HepG2 (cell line): ENCODE data around the gene IKZF2.

Source experiments
- ETV6 ChIP-seq: sonication (generic); formaldehyde crosslinking; conservative IDR thresholded peaks from 2 replicates; pipeline ENCODE4 v1.4.0; 2020; ENCODE audit warnings: missing genetic modification reagents
- SMC3 ChIP-seq: IDR thresholded peaks from 2 replicates; pipeline ENCODE4 v1.6.1; 2011; ENCODE audit warnings: low read length, improper control_type of control experiment

GRCh38 chr2:213091765-213092164, 59.6 kb downstream of the IKZF2 start:
- TF ChIP-seq SMC3 (no peak), ETV6 (CRISPR knock-in tag) (no peak)
